ENCODE measurements around the gene SERHL2. TPM values are rescaled to one million over a fixed set of nuclear protein-coding genes. Genes with fewer than 3 reads are reported as not detected.
"Not testable (repeated sequence)": the region's sequence is repeated elsewhere in the genome, so short reads cannot be mapped to it uniquely, and the experiment has no call there.

The SERHL2 gene
- polyA plus RNA-seq, 1 of the 3 experiments (the other 2 are of a cell fraction): 3.1 TPM

GRCh38 chr22:42528591-42529307 is 25.0 kb upstream of the SERHL2 start:
- TF ChIP-seq MXI1 (IDR thresholded peaks at IDR 0.05; ENCODE audit: low read depth, low read length) (no peak), TCF12 (IDR thresholded peaks at IDR 0.05) (no peak), ELF1 (IDR thresholded peaks at IDR 0.05) (no peak), GATA2 (CRISPR knock-in tag; IDR thresholded peaks at IDR 0.05) (no peak), MAX (IDR thresholded peaks at IDR 0.05; ENCODE audit: low read depth) (no peak), CHD2 (IDR thresholded peaks at IDR 0.05; ENCODE audit: low read length, partially characterized antibody) (no peak), NRF1 (IDR thresholded peaks at IDR 0.05; ENCODE audit: low read depth, low read length) (no peak), EZH2phosphoT487 (IDR thresholded peaks at IDR 0.05; ENCODE audit: borderline replicate concordance, low read depth) (no peak)
- POLR2A ChIA-PET: no interaction called here
- 66% methylated on average over 10 of the region's 11 CpGs for WGBS (ENCODE audit: low lambda C conversion rate)
- Histone ChIP-seq H3F3A (replicated peaks; ENCODE audit: insufficient read depth) (no peaks in the 10 kb centered on the region), H3K9me3 (no peaks in the 10 kb centered on the region), H3K9ac (no peak overlapping the region), H3K27me3 (ENCODE audit: insufficient read depth) (no peaks in the 10 kb centered on the region), H3K4me2 (no peak overlapping the region), H3K4me1 (ENCODE audit: control insufficient read depth in 1 of 2, insufficient read depth in 2 of 2, low read depth in 1 of 2, low read length in 1 of 2) (peaks cover 0 to 8% of the 10 kb centered on the region in 2 experiments; a peak in 1 of 4 replicates), H3K4me3 (ENCODE audit: low read depth in 2 of 2, low read length in 1 of 2) (no peak overlapping the region), H3K9me2 (no peaks in the 10 kb centered on the region), H3K79me2 (ENCODE audit: insufficient read depth) (no peaks in the 10 kb centered on the region), H2AFZ (ENCODE audit: low read depth) (no peak overlapping the region), H3K27ac (ENCODE audit: low read depth in 2 of 2, low read length in 1 of 2) (peak overlapping the region in 1 of 2 experiments; percentile 65; a peak in 2 of 4 replicates), H3K36me3 (replicated peaks in 1 of 2; ENCODE audit: control insufficient read depth in 1 of 2, insufficient read depth in 2 of 2, low read length in 1 of 2) (no peaks in the 10 kb centered on the region), H4K20me1 (ENCODE audit: insufficient read depth) (no peaks in the 10 kb centered on the region)
- peak; percentile 70 for DNase-seq
- CTCF ChIA-PET: no interaction called here

GRCh38 chr22:42529435-42529834 is 24.3 kb upstream of the SERHL2 start:
- CTCF ChIA-PET; H3K36me3 ChIP-seq (replicated peaks in 1 of 2; ENCODE audit: control insufficient read depth in 1 of 2, insufficient read depth in 2 of 2, low read length in 1 of 2); H3K4me3 ChIP-seq (ENCODE audit: low read depth in 2 of 2, low read length in 1 of 2); H3K9me3 ChIP-seq; H3K79me2 ChIP-seq (ENCODE audit: insufficient read depth); H3K4me2 ChIP-seq; H3F3A ChIP-seq (replicated peaks; ENCODE audit: insufficient read depth); H3K27me3 ChIP-seq (ENCODE audit: insufficient read depth); H3K4me1 ChIP-seq (ENCODE audit: control insufficient read depth in 1 of 2, insufficient read depth in 2 of 2, low read depth in 1 of 2, low read length in 1 of 2); DNase-seq; H4K20me1 ChIP-seq (ENCODE audit: insufficient read depth); H2AFZ ChIP-seq (ENCODE audit: low read depth); POLR2A ChIA-PET; H3K9me2 ChIP-seq; H3K27ac ChIP-seq (ENCODE audit: low read depth in 2 of 2, low read length in 1 of 2); H3K9ac ChIP-seq: not testable (repeated sequence)
- 79% methylated on average over 4 of the region's 8 CpGs for WGBS (ENCODE audit: low lambda C conversion rate)

DNA sequence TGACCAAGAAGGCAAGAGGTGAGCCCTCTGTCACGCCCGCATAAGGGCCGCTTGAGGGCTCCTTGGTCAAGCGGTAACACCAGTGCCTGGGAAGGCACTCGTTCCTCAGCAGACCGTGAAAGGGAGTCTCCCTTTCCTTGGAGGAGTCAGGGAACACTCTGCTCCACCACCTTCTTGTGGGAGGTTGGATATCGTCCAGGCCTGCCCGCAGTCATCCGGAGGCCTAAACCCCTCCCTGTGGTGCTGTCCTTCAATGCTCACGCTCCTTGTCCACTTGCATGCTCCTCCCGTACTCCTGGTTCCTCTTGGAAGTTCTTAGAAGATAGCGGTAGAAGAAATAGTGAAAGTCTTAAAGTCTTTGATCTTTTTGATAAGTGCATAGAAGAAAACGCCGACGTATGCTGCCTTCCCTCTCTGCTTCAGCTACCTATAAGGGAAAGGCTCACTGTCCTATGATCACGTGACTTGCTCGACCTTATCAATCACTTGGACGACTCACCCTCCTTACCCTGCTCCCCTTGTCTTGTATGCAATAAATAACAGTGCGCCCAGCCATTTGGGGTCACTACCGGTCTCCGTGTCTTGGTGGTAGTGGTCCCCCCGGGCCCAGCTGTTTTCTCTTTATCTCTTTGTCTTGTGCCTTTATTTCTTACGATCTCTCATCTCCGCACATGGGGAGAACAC is 22.2 kb upstream of the SERHL2 start:
- POLR2A ChIA-PET: interaction anchor here (0.6 kb wide), 1 partner anchor 26 kb away, joined by 3 read pairs; no protein-coding TSS in a partner anchor
- H3K36me3 ChIP-seq (replicated peaks in 1 of 2; ENCODE audit: control insufficient read depth in 1 of 2, insufficient read depth in 2 of 2, low read length in 1 of 2); DNase-seq; H3K9me2 ChIP-seq; H2AFZ ChIP-seq (ENCODE audit: low read depth); H3F3A ChIP-seq (replicated peaks; ENCODE audit: insufficient read depth); CTCF ChIA-PET; H3K4me2 ChIP-seq; H3K9ac ChIP-seq; H3K4me3 ChIP-seq (ENCODE audit: low read depth in 2 of 2, low read length in 1 of 2); H3K27me3 ChIP-seq (ENCODE audit: insufficient read depth); H4K20me1 ChIP-seq (ENCODE audit: insufficient read depth); H3K4me1 ChIP-seq (ENCODE audit: control insufficient read depth in 1 of 2, insufficient read depth in 2 of 2, low read depth in 1 of 2, low read length in 1 of 2); H3K79me2 ChIP-seq (ENCODE audit: insufficient read depth); H3K27ac ChIP-seq (ENCODE audit: low read depth in 2 of 2, low read length in 1 of 2); H3K9me3 ChIP-seq: not testable (repeated sequence)
- 86% methylated on average over 18 of the region's 24 CpGs for WGBS (ENCODE audit: low lambda C conversion rate)
